ENCODE results near the gene RUFY2.

RUFY2 gene

GRCh38 chr10:68435803-68436202 is 28.7 kb upstream of the RUFY2 start:
- TF ChIP-seq SIN3A (IDR thresholded peaks at IDR 0.05; ENCODE audit: borderline replicate concordance, insufficient read depth, low read length) (no peak), POLR2AphosphoS5 (IDR thresholded peaks at IDR 0.05; ENCODE audit: low read depth, low read length) (no peak), TAF1 (IDR thresholded peaks at IDR 0.05; ENCODE audit: borderline replicate concordance, insufficient read depth, low read length) (no peak), FOXP2 (optimal IDR thresholded peaks at IDR 0.05; ENCODE audit: borderline replicate concordance, extremely low read depth, extremely low read length, insufficient read depth) (no peak)
- TF ChIP-seq, protein P1, sequence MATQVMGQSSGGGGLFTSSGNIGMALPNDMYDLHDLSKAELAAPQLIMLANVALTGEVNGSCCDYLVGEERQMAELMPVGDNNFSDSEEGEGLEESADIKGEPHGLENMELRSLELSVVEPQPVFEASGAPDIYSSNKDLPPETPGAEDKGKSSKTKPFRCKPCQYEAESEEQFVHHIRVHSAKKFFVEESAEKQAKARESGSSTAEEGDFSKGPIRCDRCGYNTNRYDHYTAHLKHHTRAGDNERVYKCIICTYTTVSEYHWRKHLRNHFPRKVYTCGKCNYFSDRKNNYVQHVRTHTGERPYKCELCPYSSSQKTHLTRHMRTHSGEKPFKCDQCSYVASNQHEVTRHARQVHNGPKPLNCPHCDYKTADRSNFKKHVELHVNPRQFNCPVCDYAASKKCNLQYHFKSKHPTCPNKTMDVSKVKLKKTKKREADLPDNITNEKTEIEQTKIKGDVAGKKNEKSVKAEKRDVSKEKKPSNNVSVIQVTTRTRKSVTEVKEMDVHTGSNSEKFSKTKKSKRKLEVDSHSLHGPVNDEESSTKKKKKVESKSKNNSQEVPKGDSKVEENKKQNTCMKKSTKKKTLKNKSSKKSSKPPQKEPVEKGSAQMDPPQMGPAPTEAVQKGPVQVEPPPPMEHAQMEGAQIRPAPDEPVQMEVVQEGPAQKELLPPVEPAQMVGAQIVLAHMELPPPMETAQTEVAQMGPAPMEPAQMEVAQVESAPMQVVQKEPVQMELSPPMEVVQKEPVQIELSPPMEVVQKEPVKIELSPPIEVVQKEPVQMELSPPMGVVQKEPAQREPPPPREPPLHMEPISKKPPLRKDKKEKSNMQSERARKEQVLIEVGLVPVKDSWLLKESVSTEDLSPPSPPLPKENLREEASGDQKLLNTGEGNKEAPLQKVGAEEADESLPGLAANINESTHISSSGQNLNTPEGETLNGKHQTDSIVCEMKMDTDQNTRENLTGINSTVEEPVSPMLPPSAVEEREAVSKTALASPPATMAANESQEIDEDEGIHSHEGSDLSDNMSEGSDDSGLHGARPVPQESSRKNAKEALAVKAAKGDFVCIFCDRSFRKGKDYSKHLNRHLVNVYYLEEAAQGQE (IDR thresholded peaks at IDR 0.05; ENCODE audit: insufficient read depth in 1 of 2, low read depth in 2 of 2, low read length in 2 of 2): no peak

DNA sequence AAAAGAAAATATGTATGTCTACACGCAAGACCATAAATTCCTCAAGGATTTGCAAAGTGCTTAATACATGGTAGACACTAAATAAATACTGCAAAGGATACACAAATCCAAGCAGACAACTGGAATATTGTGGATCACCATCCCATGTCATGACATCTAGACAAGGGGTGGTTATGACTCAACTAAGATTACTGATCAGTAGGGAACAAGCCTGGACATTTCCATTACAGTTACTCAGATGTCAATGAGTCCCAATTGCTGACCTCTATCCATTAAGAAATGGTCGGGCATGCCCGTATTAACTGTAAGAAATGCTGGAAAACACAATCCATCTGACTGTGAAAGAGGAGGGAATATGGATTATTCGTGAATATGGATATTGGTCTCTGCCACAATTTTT is 27.6 kb upstream of the RUFY2 start:
- no peak for TF ChIP-seq FOXP2 (optimal IDR thresholded peaks at IDR 0.05; ENCODE audit: borderline replicate concordance, extremely low read depth, extremely low read length, insufficient read depth)
- TF ChIP-seq, protein P1 (IDR thresholded peaks at IDR 0.05; ENCODE audit: insufficient read depth in 1 of 2, low read depth in 2 of 2, low read length in 2 of 2): no peak
- no peak for TF ChIP-seq POLR2AphosphoS5 (IDR thresholded peaks at IDR 0.05; ENCODE audit: low read depth, low read length)
- TF ChIP-seq SIN3A (IDR thresholded peaks at IDR 0.05; ENCODE audit: borderline replicate concordance, insufficient read depth, low read length): no peak
- TF ChIP-seq TAF1 (IDR thresholded peaks at IDR 0.05; ENCODE audit: borderline replicate concordance, insufficient read depth, low read length): no peak

DNA sequence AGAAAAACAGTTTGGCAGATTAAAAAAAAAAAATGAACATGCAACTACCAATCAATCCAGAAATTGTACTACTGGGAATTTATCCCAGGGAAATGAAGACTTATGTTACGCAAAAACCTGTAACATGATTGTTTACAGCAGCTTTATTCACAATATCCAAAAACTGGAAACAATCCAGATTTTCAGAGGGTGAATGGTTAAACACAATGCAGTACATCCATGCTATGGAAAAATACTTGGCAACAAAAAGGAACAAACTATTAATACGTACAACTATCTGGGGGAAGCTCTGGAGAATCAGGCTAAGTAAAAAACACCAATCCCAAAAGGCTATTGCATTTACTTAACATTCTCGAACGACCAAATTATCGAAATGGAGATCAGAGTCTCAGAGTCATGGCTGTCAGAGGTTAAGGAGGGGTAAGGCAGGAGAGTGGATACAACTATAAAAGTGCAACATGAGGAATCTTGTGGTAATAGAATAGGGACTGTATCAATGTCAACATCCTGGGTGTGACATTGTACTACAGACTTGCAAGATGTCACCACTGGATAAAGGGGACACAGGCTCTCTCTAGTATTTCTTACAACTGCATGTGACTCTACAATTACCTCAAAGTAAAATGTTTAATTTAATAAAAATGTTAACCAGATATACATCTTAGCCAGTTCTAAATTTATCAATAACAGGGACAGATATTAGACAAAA is 21.5 kb upstream of the RUFY2 start:
- TF ChIP-seq, protein P1 (IDR thresholded peaks at IDR 0.05; ENCODE audit: insufficient read depth in 1 of 2, low read depth in 2 of 2, low read length in 2 of 2): no peak
- TF ChIP-seq SIN3A (IDR thresholded peaks at IDR 0.05; ENCODE audit: borderline replicate concordance, insufficient read depth, low read length): no peak
- TF ChIP-seq POLR2AphosphoS5 (IDR thresholded peaks at IDR 0.05; ENCODE audit: low read depth, low read length): no peak
- TF ChIP-seq TAF1 (IDR thresholded peaks at IDR 0.05; ENCODE audit: borderline replicate concordance, insufficient read depth, low read length): no peak
- TF ChIP-seq FOXP2 (optimal IDR thresholded peaks at IDR 0.05; ENCODE audit: borderline replicate concordance, extremely low read depth, extremely low read length, insufficient read depth): no peak

- TF ChIP-seq, protein P1 (IDR thresholded peaks at IDR 0.05; ENCODE audit: insufficient read depth in 1 of 2, low read depth in 2 of 2, low read length in 2 of 2): no peak
These were observed 17.5 kb upstream of the RUFY2 start for GRCh38 chr10:68424454-68425014.
